Activated naive CD8-positive, alpha-beta T cell treated with anti-CD3 and anti-CD28 coated beads, Interleukin-2, amount 50 U/mL, for 16 hours (primary cell): ENCODE data around the gene WBP2.
"Not testable (repeated sequence)": the region's sequence is repeated elsewhere in the genome, so short reads cannot be mapped to it uniquely, and the experiment has no call there.

Source experiments
- DNase-seq: peaks from one replicate; pipeline ENCODE4 v3.0.0-alpha.2; 2020; ENCODE audit warnings: low read depth, low spot score

WBP2 gene

GRCh38 chr17:75814021-75814395 lies 41.1 kb downstream of the WBP2 start:
- DNase-seq: no peak

GRCh38 chr17:75813081-75814020 lies 41.8 kb downstream of the WBP2 start:
- DNase-seq: no peak

GRCh38 chr17:75812096-75813013 lies 42.8 kb downstream of the WBP2 start:
- DNase-seq: no peak

GRCh38 chr17:75811174-75811573 lies 44.0 kb downstream of the WBP2 start:
- DNase-seq: no peak

- DNase-seq: not testable (repeated sequence)
Measured at GRCh38 chr17:75810756-75811155, 44.4 kb downstream of the WBP2 start.

- DNase-seq: no peak
Measured at GRCh38 chr17:75810216-75810615, 44.9 kb downstream of the WBP2 start.

GRCh38 chr17:75809631-75810111 lies 45.5 kb downstream of the WBP2 start:
- no peak for DNase-seq

GRCh38 chr17:75808905-75809621 lies 46.1 kb downstream of the WBP2 start:
- DNase-seq: no peak

- no peak for DNase-seq
Measured at GRCh38 chr17:75808549-75808904, 46.6 kb downstream of the WBP2 start.

- DNase-seq: no peak
Measured at GRCh38 chr17:75807861-75808260, 47.3 kb downstream of the WBP2 start.

GRCh38 chr17:75806822-75807500 lies 48.2 kb downstream of the WBP2 start:
- DNase-seq: no peak

- no peak for DNase-seq
Measured at GRCh38 chr17:75803883-75804282, 51.3 kb downstream of the WBP2 start.

GRCh38 chr17:75799402-75799801 lies 55.7 kb downstream of the WBP2 start:
- DNase-seq: no peak

GRCh38 chr17:75795820-75796607 lies 59.1 kb downstream of the WBP2 start:
- DNase-seq: no peak
